ENCODE measurements around the gene DDR2.

- TF ChIP-seq CTCF (IDR thresholded peaks at IDR 0.05; ENCODE audit: low read depth, low read length) (no peak; the same call in 1 of the 2 replicates), EZH2phosphoT487 (IDR thresholded peaks at IDR 0.05; ENCODE audit: low read depth) (no peak)
These were observed 124.3 kb downstream of the DDR2 start for GRCh38 chr1:162756523-162756922.

Measured in OCI-LY3 (cell line).